PC-9 (cell line): ENCODE results near the gene ZNF275.

Experiments
- EZH2 ChIP-seq: fragments of 200-600 bp; sonication (generic); IDR thresholded peaks from 2 replicates; pipeline ENCODE4 v1.8.0; 2017; ENCODE audit warnings: antibody characterized with exemption, low read depth
- TF ChIP-seq, protein P1 (sequence below): fragments of 200-600 bp; sonication (generic); conservative IDR thresholded peaks from 2 replicates; pipeline ENCODE4 v1.6.1; 2017; ENCODE audit warnings: mixed run types, antibody characterized with exemption, mild to moderate bottlenecking, moderate library complexity

DNA sequence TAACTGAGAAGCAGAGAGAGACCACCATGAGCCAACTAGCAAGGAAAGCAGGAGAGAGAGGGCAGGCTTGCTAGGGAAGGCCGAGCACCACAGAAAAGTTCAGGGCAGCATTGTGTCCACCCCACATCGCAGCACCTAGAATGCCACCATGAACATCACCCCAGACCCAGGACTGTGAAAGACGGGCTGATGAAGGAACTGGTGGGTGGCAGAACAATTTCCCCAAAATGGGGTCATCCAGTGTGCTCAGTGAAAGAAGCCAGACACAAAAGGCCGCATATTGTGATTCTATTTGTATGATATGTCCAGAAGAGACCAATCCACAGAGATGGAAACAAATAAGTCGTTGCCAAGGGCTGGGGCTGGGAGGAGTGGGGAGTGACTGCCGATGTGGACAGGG is 50.4 kb downstream of the ZNF275 start:
- TF ChIP-seq, protein P1, sequence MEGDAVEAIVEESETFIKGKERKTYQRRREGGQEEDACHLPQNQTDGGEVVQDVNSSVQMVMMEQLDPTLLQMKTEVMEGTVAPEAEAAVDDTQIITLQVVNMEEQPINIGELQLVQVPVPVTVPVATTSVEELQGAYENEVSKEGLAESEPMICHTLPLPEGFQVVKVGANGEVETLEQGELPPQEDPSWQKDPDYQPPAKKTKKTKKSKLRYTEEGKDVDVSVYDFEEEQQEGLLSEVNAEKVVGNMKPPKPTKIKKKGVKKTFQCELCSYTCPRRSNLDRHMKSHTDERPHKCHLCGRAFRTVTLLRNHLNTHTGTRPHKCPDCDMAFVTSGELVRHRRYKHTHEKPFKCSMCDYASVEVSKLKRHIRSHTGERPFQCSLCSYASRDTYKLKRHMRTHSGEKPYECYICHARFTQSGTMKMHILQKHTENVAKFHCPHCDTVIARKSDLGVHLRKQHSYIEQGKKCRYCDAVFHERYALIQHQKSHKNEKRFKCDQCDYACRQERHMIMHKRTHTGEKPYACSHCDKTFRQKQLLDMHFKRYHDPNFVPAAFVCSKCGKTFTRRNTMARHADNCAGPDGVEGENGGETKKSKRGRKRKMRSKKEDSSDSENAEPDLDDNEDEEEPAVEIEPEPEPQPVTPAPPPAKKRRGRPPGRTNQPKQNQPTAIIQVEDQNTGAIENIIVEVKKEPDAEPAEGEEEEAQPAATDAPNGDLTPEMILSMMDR = no peak
- no peak for TF ChIP-seq EZH2
